WTC11 (cell line): ENCODE data around the gene DEFB126. TPM values are rescaled to one million over a fixed set of nuclear protein-coding genes. Genes with fewer than 3 reads are reported as not detected.

ENCODE experiments used
- ATAC-seq: fragments of 200-7000 bp; cut with Tn5 transposase; 2 replicates; pipeline ENCODE4 v1.10.0; 2021; ENCODE audit warnings: mild to moderate bottlenecking, moderate library complexity
- Bru-seq: library from RNA; stranded (reverse); fragments of 400-500 nt; gene quantifications from one replicate; lab custom pipeline; 2021; lab: Mats Ljungman, UMichigan
- CTCF ChIA-PET: fragments of 300-600 bp; sonication (Branson Sonifier 250); formaldehyde crosslinking; loops from one replicate; lab custom pipeline; 2021; ENCODE audit warnings: antibody characterized with exemption; lab: Charles Lee
- POLR2A ChIA-PET: fragments of 350-600 bp; sonication (Branson Sonifier 250); formaldehyde crosslinking; loops from one replicate; lab custom pipeline; 2021; ENCODE audit warnings: antibody characterized with exemption; lab: Charles Lee
- DNase-seq: peaks from one replicate; pipeline ENCODE4 v3.0.0; 2021; ENCODE audit warnings: low spot score
- H3K27ac Mint-ChIP-seq: 2 replicates; pipeline ENCODE4 v1.8.0; 2021; ENCODE audit warnings: mixed read lengths
- H3K27me3 Mint-ChIP-seq: 2 replicates; pipeline ENCODE4 v1.8.0; 2021; ENCODE audit warnings: low read depth, mild to moderate bottlenecking, moderate library complexity, mixed read lengths
- H3K36me3 Mint-ChIP-seq: 2 replicates; pipeline ENCODE4 v1.8.0; 2021; ENCODE audit warnings: mixed read lengths
- H3K4me1 Mint-ChIP-seq: 2 replicates; pipeline ENCODE4 v1.8.0; 2022; ENCODE audit warnings: mixed read lengths
- H3K4me3 Mint-ChIP-seq: 2 replicates; pipeline ENCODE4 v1.8.0; 2021; ENCODE audit warnings: mild to moderate bottlenecking, moderate library complexity, mixed read lengths
- H3K9me3 Mint-ChIP-seq: 2 replicates; pipeline ENCODE4 v1.8.0; 2021; ENCODE audit warnings: mixed read lengths
- CREM ChIP-seq: sonication (generic); formaldehyde crosslinking; IDR thresholded peaks from 2 replicates; pipeline ENCODE4 v1.8.1; 2022; ENCODE audit warnings: mild to moderate bottlenecking, missing genetic modification reagents, moderate library complexity
- FOXJ3 ChIP-seq: sonication (generic); formaldehyde crosslinking; IDR thresholded peaks from 2 replicates; pipeline ENCODE4 v1.9.0; 2021; ENCODE audit warnings: missing genetic modification reagents, mild to moderate bottlenecking, borderline replicate concordance
- FOXK1 ChIP-seq: sonication (generic); formaldehyde crosslinking; IDR thresholded peaks from 2 replicates; pipeline ENCODE4 v1.8.0; 2022; ENCODE audit warnings: mild to moderate bottlenecking, moderate library complexity, missing genetic modification reagents
- GRHL2 ChIP-seq: fragments of 250-450 bp; sonication (Bioruptor Pico); IDR thresholded peaks from 2 replicates; pipeline ENCODE4 v1.8.0; 2022; ENCODE audit warnings: mild to moderate bottlenecking, moderate library complexity; ENCODE audit not compliant: insufficient replicate concordance, severe bottlenecking
- IRF1 ChIP-seq: sonication (generic); formaldehyde crosslinking; IDR thresholded peaks from 2 replicates; pipeline ENCODE4 v1.8.0; 2023; ENCODE audit warnings: missing genetic modification reagents
- JUN ChIP-seq: sonication (generic); formaldehyde crosslinking; IDR thresholded peaks from 2 replicates; pipeline ENCODE4 v1.8.0; 2023; ENCODE audit warnings: mild to moderate bottlenecking, missing genetic modification reagents
- MYBL2 ChIP-seq: sonication (generic); formaldehyde crosslinking; IDR thresholded peaks from 2 replicates; pipeline ENCODE4 v1.8.1; 2023; ENCODE audit warnings: mild to moderate bottlenecking, moderate library complexity, missing genetic modification reagents
- NFATC4 ChIP-seq: fragments of 250-450 bp; sonication (Bioruptor Pico); IDR thresholded peaks from 2 replicates; pipeline ENCODE4 v1.9.0; 2021; ENCODE audit warnings: mild to moderate bottlenecking
- SOX15 ChIP-seq: fragments of 250-450 bp; sonication (Bioruptor Pico); IDR thresholded peaks from 2 replicates; pipeline ENCODE4 v1.9.0; 2021; ENCODE audit warnings: mild to moderate bottlenecking
- STAT6 ChIP-seq: sonication (generic); formaldehyde crosslinking; conservative IDR thresholded peaks from 2 replicates; pipeline ENCODE4 v1.8.1; 2023; ENCODE audit warnings: mild to moderate bottlenecking, low read depth, missing genetic modification reagents, moderate library complexity
- ZNF121 ChIP-seq: sonication (generic); formaldehyde crosslinking; IDR thresholded peaks from 2 replicates; pipeline ENCODE4 v1.8.0; 2023; ENCODE audit warnings: missing genetic modification reagents
- ZNF317 ChIP-seq: sonication (generic); formaldehyde crosslinking; IDR thresholded peaks from 2 replicates; pipeline ENCODE4 v1.8.1; 2023; ENCODE audit warnings: low read depth, mild to moderate bottlenecking, moderate library complexity, missing genetic modification reagents, borderline replicate concordance
- ZNF423 ChIP-seq: fragments of 250-450 bp; sonication (Bioruptor Pico); IDR thresholded peaks from 2 replicates; pipeline ENCODE4 v2.1.2; 2022; ENCODE audit warnings: mild to moderate bottlenecking, moderate library complexity
- long read RNA-seq, 3 experiments: library from RNA in 1 of 3; library from capped mRNA in 1 of 3; library from polyadenylated mRNA in 1 of 3; unstranded in 2 of 3; stranded (forward) in 1 of 3; transcript quantifications; one replicate each; pipeline ENCODE4 v2.0.0, GENCODE V29; 2021
- total RNA-seq: library from RNA; stranded (reverse); gene quantifications from 3 replicates; pipeline ENCODE4 v1.2.3, GENCODE V29; 2021
- TF ChIP-seq, protein P1 (sequence below): sonication (generic); formaldehyde crosslinking; IDR thresholded peaks from 2 replicates; pipeline ENCODE4 v1.8.1; 2022; ENCODE audit warnings: mild to moderate bottlenecking, missing genetic modification reagents, moderate library complexity, borderline replicate concordance
- TF ChIP-seq, protein P2 (sequence below): sonication (generic); formaldehyde crosslinking; IDR thresholded peaks from 2 replicates; pipeline ENCODE4 v1.8.1; 2023; ENCODE audit warnings: mild to moderate bottlenecking, missing genetic modification reagents
- TF ChIP-seq, protein P3 (sequence below): fragments of 250-450 bp; sonication (Bioruptor Pico); IDR thresholded peaks from 2 replicates; pipeline ENCODE4 v1.9.0; 2021; ENCODE audit warnings: mild to moderate bottlenecking
- TF ChIP-seq, protein P4 (sequence below): sonication (generic); formaldehyde crosslinking; IDR thresholded peaks from 2 replicates; pipeline ENCODE4 v1.8.1; 2022; ENCODE audit warnings: low read depth, missing genetic modification reagents, borderline replicate concordance
- TF ChIP-seq, protein P5 (sequence below): fragments of 250-450 bp; sonication (Bioruptor Pico); conservative IDR thresholded peaks from 2 replicates; pipeline ENCODE4 v1.9.0; 2021; ENCODE audit warnings: mild to moderate bottlenecking
- TF ChIP-seq, protein P6 (sequence below): sonication (generic); formaldehyde crosslinking; IDR thresholded peaks from 2 replicates; pipeline ENCODE4 v1.8.0; 2023; ENCODE audit warnings: missing genetic modification reagents, mild to moderate bottlenecking, borderline replicate concordance

Gene DEFB126
- total RNA-seq = 0.89 TPM in 1 of 3 replicates, not detected in the others
- Bru-seq, nascent RNA = not detected
- long read RNA-seq, experiment 1 = 0 reads
- long read RNA-seq, experiment 2 = 0 reads
- long read RNA-seq, experiment 3 = 0 reads

GRCh38 chr20:142290-142689 lies at the start of gene DEFB126:
DEFB126 (plus strand) TSS chr20:142590; CDS start chr20:142629, 39 bp downstream.
- H3K27me3 Mint-ChIP-seq = peaks cover 37% of the 10 kb centered on the region
- H3K27ac Mint-ChIP-seq = no peak within 1 kb of the TSS
- TF ChIP-seq ZNF121 (CRISPR knock-in tag) (no peak), NFATC4 (no peak), IRF1 (no peak), FOXJ3 (CRISPR knock-in tag) (no peak), ZNF317 (CRISPR knock-in tag) (no peak), JUN (no peak), CREM (CRISPR knock-in tag) (no peak), GRHL2 (CRISPR knock-in tag) (no peak), ZNF423 (CRISPR knock-in tag) (no peak), SOX15 (no peak), STAT6 (CRISPR knock-in tag) (no peak), MYBL2 (CRISPR knock-in tag) (no peak), FOXK1 (no peak)
- TF ChIP-seq, protein P1, sequence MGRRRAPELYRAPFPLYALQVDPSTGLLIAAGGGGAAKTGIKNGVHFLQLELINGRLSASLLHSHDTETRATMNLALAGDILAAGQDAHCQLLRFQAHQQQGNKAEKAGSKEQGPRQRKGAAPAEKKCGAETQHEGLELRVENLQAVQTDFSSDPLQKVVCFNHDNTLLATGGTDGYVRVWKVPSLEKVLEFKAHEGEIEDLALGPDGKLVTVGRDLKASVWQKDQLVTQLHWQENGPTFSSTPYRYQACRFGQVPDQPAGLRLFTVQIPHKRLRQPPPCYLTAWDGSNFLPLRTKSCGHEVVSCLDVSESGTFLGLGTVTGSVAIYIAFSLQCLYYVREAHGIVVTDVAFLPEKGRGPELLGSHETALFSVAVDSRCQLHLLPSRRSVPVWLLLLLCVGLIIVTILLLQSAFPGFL = no peak
- TF ChIP-seq, protein P2, sequence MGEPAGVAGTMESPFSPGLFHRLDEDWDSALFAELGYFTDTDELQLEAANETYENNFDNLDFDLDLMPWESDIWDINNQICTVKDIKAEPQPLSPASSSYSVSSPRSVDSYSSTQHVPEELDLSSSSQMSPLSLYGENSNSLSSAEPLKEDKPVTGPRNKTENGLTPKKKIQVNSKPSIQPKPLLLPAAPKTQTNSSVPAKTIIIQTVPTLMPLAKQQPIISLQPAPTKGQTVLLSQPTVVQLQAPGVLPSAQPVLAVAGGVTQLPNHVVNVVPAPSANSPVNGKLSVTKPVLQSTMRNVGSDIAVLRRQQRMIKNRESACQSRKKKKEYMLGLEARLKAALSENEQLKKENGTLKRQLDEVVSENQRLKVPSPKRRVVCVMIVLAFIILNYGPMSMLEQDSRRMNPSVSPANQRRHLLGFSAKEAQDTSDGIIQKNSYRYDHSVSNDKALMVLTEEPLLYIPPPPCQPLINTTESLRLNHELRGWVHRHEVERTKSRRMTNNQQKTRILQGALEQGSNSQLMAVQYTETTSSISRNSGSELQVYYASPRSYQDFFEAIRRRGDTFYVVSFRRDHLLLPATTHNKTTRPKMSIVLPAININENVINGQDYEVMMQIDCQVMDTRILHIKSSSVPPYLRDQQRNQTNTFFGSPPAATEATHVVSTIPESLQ (CRISPR knock-in tag) = no peak
- TF ChIP-seq, protein P3, sequence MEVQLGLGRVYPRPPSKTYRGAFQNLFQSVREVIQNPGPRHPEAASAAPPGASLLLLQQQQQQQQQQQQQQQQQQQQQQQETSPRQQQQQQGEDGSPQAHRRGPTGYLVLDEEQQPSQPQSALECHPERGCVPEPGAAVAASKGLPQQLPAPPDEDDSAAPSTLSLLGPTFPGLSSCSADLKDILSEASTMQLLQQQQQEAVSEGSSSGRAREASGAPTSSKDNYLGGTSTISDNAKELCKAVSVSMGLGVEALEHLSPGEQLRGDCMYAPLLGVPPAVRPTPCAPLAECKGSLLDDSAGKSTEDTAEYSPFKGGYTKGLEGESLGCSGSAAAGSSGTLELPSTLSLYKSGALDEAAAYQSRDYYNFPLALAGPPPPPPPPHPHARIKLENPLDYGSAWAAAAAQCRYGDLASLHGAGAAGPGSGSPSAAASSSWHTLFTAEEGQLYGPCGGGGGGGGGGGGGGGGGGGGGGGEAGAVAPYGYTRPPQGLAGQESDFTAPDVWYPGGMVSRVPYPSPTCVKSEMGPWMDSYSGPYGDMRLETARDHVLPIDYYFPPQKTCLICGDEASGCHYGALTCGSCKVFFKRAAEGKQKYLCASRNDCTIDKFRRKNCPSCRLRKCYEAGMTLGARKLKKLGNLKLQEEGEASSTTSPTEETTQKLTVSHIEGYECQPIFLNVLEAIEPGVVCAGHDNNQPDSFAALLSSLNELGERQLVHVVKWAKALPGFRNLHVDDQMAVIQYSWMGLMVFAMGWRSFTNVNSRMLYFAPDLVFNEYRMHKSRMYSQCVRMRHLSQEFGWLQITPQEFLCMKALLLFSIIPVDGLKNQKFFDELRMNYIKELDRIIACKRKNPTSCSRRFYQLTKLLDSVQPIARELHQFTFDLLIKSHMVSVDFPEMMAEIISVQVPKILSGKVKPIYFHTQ (CRISPR knock-in tag) = no peak
- TF ChIP-seq, protein P4, sequence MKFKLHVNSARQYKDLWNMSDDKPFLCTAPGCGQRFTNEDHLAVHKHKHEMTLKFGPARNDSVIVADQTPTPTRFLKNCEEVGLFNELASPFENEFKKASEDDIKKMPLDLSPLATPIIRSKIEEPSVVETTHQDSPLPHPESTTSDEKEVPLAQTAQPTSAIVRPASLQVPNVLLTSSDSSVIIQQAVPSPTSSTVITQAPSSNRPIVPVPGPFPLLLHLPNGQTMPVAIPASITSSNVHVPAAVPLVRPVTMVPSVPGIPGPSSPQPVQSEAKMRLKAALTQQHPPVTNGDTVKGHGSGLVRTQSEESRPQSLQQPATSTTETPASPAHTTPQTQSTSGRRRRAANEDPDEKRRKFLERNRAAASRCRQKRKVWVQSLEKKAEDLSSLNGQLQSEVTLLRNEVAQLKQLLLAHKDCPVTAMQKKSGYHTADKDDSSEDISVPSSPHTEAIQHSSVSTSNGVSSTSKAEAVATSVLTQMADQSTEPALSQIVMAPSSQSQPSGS (CRISPR knock-in tag) = no peak
- TF ChIP-seq, protein P5, sequence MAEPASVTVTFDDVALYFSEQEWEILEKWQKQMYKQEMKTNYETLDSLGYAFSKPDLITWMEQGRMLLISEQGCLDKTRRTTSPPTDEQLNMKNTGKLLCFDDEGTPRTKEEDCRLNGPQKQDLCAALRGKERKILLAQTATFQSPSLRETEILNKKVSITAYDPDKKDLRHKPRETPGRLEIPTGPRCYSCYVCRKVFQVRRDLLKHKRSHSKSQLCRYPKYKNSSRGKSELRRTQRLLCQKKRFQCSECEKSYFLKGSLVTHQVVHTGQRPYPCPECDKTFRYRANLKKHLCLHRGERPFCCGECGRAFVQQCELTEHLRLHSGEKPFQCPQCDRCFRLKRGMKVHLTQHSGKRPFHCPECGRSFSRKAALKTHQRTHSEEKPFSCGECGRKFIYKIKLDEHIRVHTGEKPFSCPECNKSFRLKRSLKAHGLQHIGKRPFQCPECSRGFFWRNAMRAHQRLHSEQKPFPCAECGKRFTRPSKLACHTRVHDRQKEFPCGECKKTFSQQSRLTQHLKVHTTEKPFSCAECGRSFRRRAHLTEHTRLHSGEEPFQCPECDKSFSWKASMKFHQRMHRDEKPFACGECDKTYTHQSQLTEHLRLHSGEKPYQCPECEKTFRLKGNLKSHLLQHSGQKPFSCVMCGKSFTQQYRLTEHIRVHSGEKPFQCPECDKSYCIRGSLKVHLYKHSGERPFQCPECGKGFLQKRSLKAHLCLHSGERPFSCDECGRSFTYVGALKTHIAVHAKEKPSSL (CRISPR knock-in tag) = no peak
- TF ChIP-seq, protein P6, sequence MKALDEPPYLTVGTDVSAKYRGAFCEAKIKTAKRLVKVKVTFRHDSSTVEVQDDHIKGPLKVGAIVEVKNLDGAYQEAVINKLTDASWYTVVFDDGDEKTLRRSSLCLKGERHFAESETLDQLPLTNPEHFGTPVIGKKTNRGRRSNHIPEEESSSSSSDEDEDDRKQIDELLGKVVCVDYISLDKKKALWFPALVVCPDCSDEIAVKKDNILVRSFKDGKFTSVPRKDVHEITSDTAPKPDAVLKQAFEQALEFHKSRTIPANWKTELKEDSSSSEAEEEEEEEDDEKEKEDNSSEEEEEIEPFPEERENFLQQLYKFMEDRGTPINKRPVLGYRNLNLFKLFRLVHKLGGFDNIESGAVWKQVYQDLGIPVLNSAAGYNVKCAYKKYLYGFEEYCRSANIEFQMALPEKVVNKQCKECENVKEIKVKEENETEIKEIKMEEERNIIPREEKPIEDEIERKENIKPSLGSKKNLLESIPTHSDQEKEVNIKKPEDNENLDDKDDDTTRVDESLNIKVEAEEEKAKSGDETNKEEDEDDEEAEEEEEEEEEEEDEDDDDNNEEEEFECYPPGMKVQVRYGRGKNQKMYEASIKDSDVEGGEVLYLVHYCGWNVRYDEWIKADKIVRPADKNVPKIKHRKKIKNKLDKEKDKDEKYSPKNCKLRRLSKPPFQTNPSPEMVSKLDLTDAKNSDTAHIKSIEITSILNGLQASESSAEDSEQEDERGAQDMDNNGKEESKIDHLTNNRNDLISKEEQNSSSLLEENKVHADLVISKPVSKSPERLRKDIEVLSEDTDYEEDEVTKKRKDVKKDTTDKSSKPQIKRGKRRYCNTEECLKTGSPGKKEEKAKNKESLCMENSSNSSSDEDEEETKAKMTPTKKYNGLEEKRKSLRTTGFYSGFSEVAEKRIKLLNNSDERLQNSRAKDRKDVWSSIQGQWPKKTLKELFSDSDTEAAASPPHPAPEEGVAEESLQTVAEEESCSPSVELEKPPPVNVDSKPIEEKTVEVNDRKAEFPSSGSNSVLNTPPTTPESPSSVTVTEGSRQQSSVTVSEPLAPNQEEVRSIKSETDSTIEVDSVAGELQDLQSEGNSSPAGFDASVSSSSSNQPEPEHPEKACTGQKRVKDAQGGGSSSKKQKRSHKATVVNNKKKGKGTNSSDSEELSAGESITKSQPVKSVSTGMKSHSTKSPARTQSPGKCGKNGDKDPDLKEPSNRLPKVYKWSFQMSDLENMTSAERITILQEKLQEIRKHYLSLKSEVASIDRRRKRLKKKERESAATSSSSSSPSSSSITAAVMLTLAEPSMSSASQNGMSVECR (CRISPR knock-in tag) = no peak
- peaks cover 14% of the 10 kb centered on the region for H3K4me1 Mint-ChIP-seq
- H3K4me3 Mint-ChIP-seq = no peak within 1 kb of the TSS
- ChIA-PET POLR2A (no interaction called here), CTCF (no interaction called here)
- ATAC-seq (no peak), DNase-seq (no peak)
- H3K9me3 Mint-ChIP-seq = peaks cover 11% of the 10 kb centered on the region
- H3K36me3 Mint-ChIP-seq = peaks cover 6% of the 10 kb centered on the region; the same call in 1 of the 2 replicates
